NCI-H2196 treated with DMSO at 0.1 percent for 48 hours (cell line): ENCODE measurements around the gene AUTS2.

ENCODE experiments used
- DNase-seq: peaks from one replicate; lab custom pipeline; 2025; ENCODE audit not compliant: unreplicated experiment; lab: John Stamatoyannopoulos, UW

AUTS2 gene

GRCh38 chr7:70094831-70095230 is 496.6 kb downstream of the AUTS2 start:
- no peak for DNase-seq

- DNase-seq, result no peak
These were observed 499.4 kb downstream of the AUTS2 start for GRCh38 chr7:70097645-70098044.

GRCh38 chr7:70098133-70098561 is 499.9 kb downstream of the AUTS2 start:
- DNase-seq, result no peak

- no peak for DNase-seq
These were observed 500.8 kb downstream of the AUTS2 start for GRCh38 chr7:70098905-70099672.

- no peak for DNase-seq
These were observed 506.0 kb downstream of the AUTS2 start for GRCh38 chr7:70104243-70104642.

GRCh38 chr7:70113078-70113477 is 514.8 kb downstream of the AUTS2 start:
- DNase-seq, result no peak

GRCh38 chr7:70113536-70113935 is 515.3 kb downstream of the AUTS2 start:
- no peak for DNase-seq

GRCh38 chr7:70114806-70115205 is 516.5 kb downstream of the AUTS2 start:
- no peak for DNase-seq

- no peak for DNase-seq
These were observed 518.0 kb downstream of the AUTS2 start for GRCh38 chr7:70116244-70116643.

- no peak for DNase-seq
These were observed 518.6 kb downstream of the AUTS2 start for GRCh38 chr7:70116867-70117266.

GRCh38 chr7:70120851-70121250 is 522.6 kb downstream of the AUTS2 start:
- DNase-seq, result no peak

- no peak for DNase-seq
These were observed 533.5 kb downstream of the AUTS2 start for GRCh38 chr7:70131817-70132216.

GRCh38 chr7:70132226-70132851 is 534.1 kb downstream of the AUTS2 start:
- DNase-seq, result no peak

- no peak for DNase-seq
These were observed 534.8 kb downstream of the AUTS2 start for GRCh38 chr7:70132852-70133690.

- no peak for DNase-seq
These were observed 535.9 kb downstream of the AUTS2 start for GRCh38 chr7:70134029-70134770.

GRCh38 chr7:70135656-70136055 is 537.4 kb downstream of the AUTS2 start:
- DNase-seq, result no peak

GRCh38 chr7:70137126-70137525 is 538.9 kb downstream of the AUTS2 start:
- DNase-seq, result no peak

GRCh38 chr7:70142247-70142932 is 544.1 kb downstream of the AUTS2 start:
- DNase-seq, result no peak

- peak; percentile 40 for DNase-seq
These were observed 545.1 kb downstream of the AUTS2 start for GRCh38 chr7:70143075-70144044.
